H9 (cell line): Measurements from ENCODE around the gene TMEM51. TPM values are rescaled to one million over a fixed set of nuclear protein-coding genes. Genes with fewer than 3 reads are reported as not detected.

ENCODE experiments used
- DNase-seq: peaks from one replicate; pipeline ENCODE4 v3.0.0-alpha.2; 2017
- H2AFZ ChIP-seq: one replicate; pipeline ENCODE4 v1.6.1; 2013; ENCODE audit warnings: mild to moderate bottlenecking, low read length, control low read depth, moderate library complexity
- H2AK5ac ChIP-seq: 2 replicates; pipeline ENCODE4 v1.6.1; 2013; ENCODE audit warnings: low read length, control low read depth, mixed read lengths; ENCODE audit not compliant: insufficient read length
- H2BK120ac ChIP-seq: one replicate; pipeline ENCODE4 v1.6.1; 2013; ENCODE audit warnings: low read depth, mild to moderate bottlenecking, low read length, control low read depth, inconsistent platforms; ENCODE audit not compliant: poor library complexity, severe bottlenecking
- H2BK12ac ChIP-seq: 2 replicates; pipeline ENCODE4 v1.6.1; 2013; ENCODE audit warnings: low read length, control low read depth, mixed read lengths, low read depth; ENCODE audit not compliant: insufficient read length
- H2BK15ac ChIP-seq: 2 replicates; pipeline ENCODE4 v1.6.1; 2013; ENCODE audit warnings: low read depth, low read length, control low read depth
- H2BK20ac ChIP-seq: one replicate; pipeline ENCODE4 v1.6.1; 2013; ENCODE audit warnings: low read depth, mild to moderate bottlenecking, low read length, control low read depth, inconsistent platforms; ENCODE audit not compliant: poor library complexity, severe bottlenecking
- H2BK5ac ChIP-seq: 2 replicates; pipeline ENCODE4 v1.6.1; 2013; ENCODE audit warnings: low read length, control low read depth, mixed read lengths; ENCODE audit not compliant: insufficient read length
- H3K14ac ChIP-seq: 2 replicates; pipeline ENCODE4 v1.6.1; 2013; ENCODE audit warnings: low read length, control low read depth; ENCODE audit not compliant: insufficient read depth
- H3K18ac ChIP-seq: 2 replicates; pipeline ENCODE4 v1.6.1; 2013; ENCODE audit warnings: low read depth, mild to moderate bottlenecking, mixed read lengths, low read length, control low read depth; ENCODE audit not compliant: insufficient read length
- H3K23ac ChIP-seq: 2 replicates; pipeline ENCODE4 v1.6.1; 2013; ENCODE audit warnings: low read length, control low read depth, mixed read lengths, low read depth; ENCODE audit not compliant: insufficient read length
- H3K23me2 ChIP-seq: 2 replicates; pipeline ENCODE4 v1.6.1; 2013; ENCODE audit warnings: low read depth, mild to moderate bottlenecking, mixed read lengths, low read length, control low read depth; ENCODE audit not compliant: insufficient read length, poor library complexity, severe bottlenecking
- H3K27ac ChIP-seq: 2 replicates; pipeline ENCODE4 v1.5.1; 2013; ENCODE audit warnings: low read length, control low read depth, mixed read lengths, low read depth; ENCODE audit not compliant: insufficient read length
- H3K27me3 ChIP-seq: 2 replicates; pipeline ENCODE4 v1.6.1; 2013; ENCODE audit warnings: low read length, control low read depth, inconsistent platforms; ENCODE audit not compliant: insufficient read depth
- H3K4ac ChIP-seq: 2 replicates; pipeline ENCODE4 v1.6.1; 2013; ENCODE audit warnings: low read depth, mild to moderate bottlenecking, control low read depth, inconsistent platforms, low read length, moderate library complexity
- H3K4me1 ChIP-seq: 2 replicates; pipeline ENCODE4 v1.6.1; 2013; ENCODE audit warnings: low read length, control low read depth, inconsistent platforms; ENCODE audit not compliant: insufficient read depth
- H3K4me2 ChIP-seq: 2 replicates; pipeline ENCODE4 v1.6.1; 2013; ENCODE audit warnings: low read length, control low read depth, mixed read lengths; ENCODE audit not compliant: insufficient read length, insufficient read depth
- H3K56ac ChIP-seq: 2 replicates; pipeline ENCODE4 v1.6.1; 2013; ENCODE audit warnings: low read depth, mild to moderate bottlenecking, mixed read lengths, low read length, control low read depth; ENCODE audit not compliant: insufficient read length
- H3K79me1 ChIP-seq: 2 replicates; pipeline ENCODE4 v1.6.1; 2013; ENCODE audit warnings: low read depth, mild to moderate bottlenecking, moderate library complexity, low read length, control low read depth, inconsistent platforms; ENCODE audit not compliant: insufficient read depth, poor library complexity, severe bottlenecking
- H3K79me2 ChIP-seq: 2 replicates; pipeline ENCODE4 v1.6.1; 2013; ENCODE audit warnings: low read length, control low read depth, inconsistent platforms; ENCODE audit not compliant: insufficient read depth
- H3K9ac ChIP-seq: 2 replicates; pipeline ENCODE4 v1.6.1; 2013; ENCODE audit warnings: low read length, control low read depth, mixed read lengths; ENCODE audit not compliant: insufficient read length; ENCODE audit errors: extremely low read depth
- H3K9me3 ChIP-seq: one replicate; pipeline ENCODE4 v1.6.1; 2013; ENCODE audit warnings: low read depth, low read length, inconsistent platforms; ENCODE audit not compliant: control insufficient read depth
- H3T11ph ChIP-seq: one replicate; pipeline ENCODE4 v1.6.1; 2013; ENCODE audit warnings: mild to moderate bottlenecking, low read length, control low read depth, inconsistent platforms
- H4K20me1 ChIP-seq: one replicate; pipeline ENCODE4 v1.6.1; 2013; ENCODE audit not compliant: control insufficient read depth, insufficient read length, insufficient read depth
- H4K5ac ChIP-seq: 2 replicates; pipeline ENCODE4 v1.6.1; 2013; ENCODE audit warnings: low read depth, mild to moderate bottlenecking, mixed read lengths, low read length, control low read depth; ENCODE audit not compliant: insufficient read length
- H4K8ac ChIP-seq: replicated peaks from 2 replicates; pipeline ENCODE4 v1.6.1; 2013; ENCODE audit warnings: low read length, control low read depth, mixed read lengths, low read depth; ENCODE audit not compliant: insufficient read length
- H4K91ac ChIP-seq: 2 replicates; pipeline ENCODE4 v1.6.1; 2013; ENCODE audit warnings: low read depth, mild to moderate bottlenecking, moderate library complexity, mixed read lengths, low read length, control low read depth; ENCODE audit not compliant: insufficient read length
- H3K27ac Mint-ChIP-seq, 3 experiments: 2 replicates in 2 of 3; 3 replicates in 1 of 3; pipeline ENCODE4 v1.8.0; 2020 to 2021; ENCODE audit warnings: mixed read lengths in 3 of 3, mild to moderate bottlenecking in 1 of 3, moderate library complexity in 1 of 3
- H3K27me3 Mint-ChIP-seq: 2 replicates; pipeline ENCODE4 v1.8.0; 2021; ENCODE audit warnings: low read depth, mild to moderate bottlenecking, moderate library complexity, mixed read lengths
- H3K36me3 Mint-ChIP-seq, 3 experiments: 2 replicates in 2 of 3; 3 replicates in 1 of 3; pipeline ENCODE4 v1.8.0; 2020 to 2021; ENCODE audit warnings: low read depth in 3 of 3, mixed read lengths in 3 of 3; ENCODE audit not compliant: insufficient read depth in 1 of 3
- H3K4me1 Mint-ChIP-seq, 2 experiments: 2 replicates each; pipeline ENCODE4 v1.8.0; 2020; ENCODE audit warnings: mixed read lengths in 2 of 2
- H3K4me3 Mint-ChIP-seq, 2 experiments: 2 replicates in 1 of 2; 3 replicates in 1 of 2; pipeline ENCODE4 v1.8.0; 2020 to 2021; ENCODE audit warnings: mild to moderate bottlenecking in 2 of 2, mixed read lengths in 2 of 2, moderate library complexity in 1 of 2
- H3K9me3 Mint-ChIP-seq, 2 experiments: 2 replicates in 1 of 2; 3 replicates in 1 of 2; pipeline ENCODE4 v1.8.0; 2020; ENCODE audit warnings: mild to moderate bottlenecking in 2 of 2, mixed read lengths in 2 of 2, moderate library complexity in 1 of 2
- WGBS: extraction: QIAGEN DNeasy Blood & Tissue Kit; methylation state at CpG from one replicate; pipeline ENCODE4 v1.1.7; 2013; ENCODE audit warnings: missing lambda C conversion rate, low lambda C conversion rate, mixed read lengths; ENCODE audit not compliant: insufficient read length; ENCODE audit errors: extremely low coverage; 5-methylcytosine and 5-hydroxymethylcytosine counted together
- total RNA-seq: library from RNA; stranded (reverse); gene quantifications from 2 replicates; pipeline ENCODE4 v1.2.1, GENCODE V29; 2021
- TF ChIP-seq, protein P1 (sequence below): fragments of 200-600 bp; sonication (generic); conservative IDR thresholded peaks from 3 replicates; pipeline ENCODE4 v1.8.0; 2021; ENCODE audit warnings: antibody characterized with exemption, mild to moderate bottlenecking

Gene TMEM51
- total RNA-seq, 1 experiment from 2014 or later = 4.6 TPM

DNA sequence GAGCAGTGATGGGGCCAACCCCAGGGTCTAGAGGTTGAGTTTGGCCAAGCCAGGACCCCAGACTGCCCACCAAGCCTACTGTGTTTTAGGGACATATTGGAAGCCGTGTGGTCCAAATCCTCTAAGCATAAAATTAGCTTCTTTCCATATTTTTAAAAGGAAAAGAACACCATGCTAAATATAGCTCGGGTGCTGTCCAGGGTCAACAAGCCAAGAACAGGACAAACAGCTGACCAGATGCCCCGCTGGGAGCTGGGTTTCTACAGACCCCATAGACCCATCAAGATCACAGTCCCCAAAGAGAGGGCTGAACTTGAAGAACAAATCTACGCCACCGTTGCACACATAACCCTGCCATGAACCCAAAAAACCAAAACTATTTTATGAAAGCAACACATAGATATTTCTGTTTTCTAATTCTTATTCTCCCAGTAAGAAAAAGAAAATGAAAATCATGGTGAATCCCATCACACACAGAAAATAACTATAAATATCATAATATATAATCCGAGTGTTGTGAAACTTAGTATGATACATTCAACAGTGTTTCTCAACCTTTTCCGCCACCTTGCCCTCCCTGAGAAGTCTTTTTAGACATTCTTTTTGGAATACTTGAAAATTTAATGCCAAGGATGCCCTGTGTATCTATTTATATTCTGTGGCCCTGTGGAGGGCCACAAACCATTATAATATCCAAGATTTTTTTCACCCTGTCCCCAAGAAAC, 57.3 kb downstream of the TMEM51 start:
- H2BK5ac ChIP-seq = no peak overlapping the region
- H4K5ac ChIP-seq = no peak overlapping the region
- H4K20me1 ChIP-seq = no peaks in the 10 kb centered on the region
- H3K9me3 ChIP-seq = no peaks in the 10 kb centered on the region
- no peak overlapping the region for H2BK120ac ChIP-seq
- H3K9ac ChIP-seq = no peak overlapping the region
- WGBS = no CpG with 5 or more reads among the region's 7 CpGs
- Mint-ChIP-seq H3K36me3 (peaks cover 0 to 8% (median 3%) of the 10 kb centered on the region in 3 experiments; a peak in 3 of 7 replicates), H3K9me3 (no peaks in the 10 kb centered on the region; a peak in 1 of 5 replicates), H3K27ac (no peak overlapping the region), H3K4me3 (no peak overlapping the region), H3K4me1 (peaks cover 43 to 54% of the 10 kb centered on the region in 2 experiments), H3K27me3 (no peaks in the 10 kb centered on the region)
- H3K27ac ChIP-seq = no peak overlapping the region
- H3K23me2 ChIP-seq = no peaks in the 10 kb centered on the region
- no peak overlapping the region for H2BK15ac ChIP-seq
- no peak overlapping the region for H3T11ph ChIP-seq
- no peak overlapping the region for H3K23ac ChIP-seq
- H3K79me2 ChIP-seq = no peaks in the 10 kb centered on the region
- no peak overlapping the region for H3K18ac ChIP-seq
- no peak overlapping the region for H3K56ac ChIP-seq
- no peak overlapping the region for H2BK20ac ChIP-seq
- H2AK5ac ChIP-seq = no peak overlapping the region
- H3K4me2 ChIP-seq = no peak overlapping the region
- no peak overlapping the region for H2BK12ac ChIP-seq
- TF ChIP-seq, protein P1, sequence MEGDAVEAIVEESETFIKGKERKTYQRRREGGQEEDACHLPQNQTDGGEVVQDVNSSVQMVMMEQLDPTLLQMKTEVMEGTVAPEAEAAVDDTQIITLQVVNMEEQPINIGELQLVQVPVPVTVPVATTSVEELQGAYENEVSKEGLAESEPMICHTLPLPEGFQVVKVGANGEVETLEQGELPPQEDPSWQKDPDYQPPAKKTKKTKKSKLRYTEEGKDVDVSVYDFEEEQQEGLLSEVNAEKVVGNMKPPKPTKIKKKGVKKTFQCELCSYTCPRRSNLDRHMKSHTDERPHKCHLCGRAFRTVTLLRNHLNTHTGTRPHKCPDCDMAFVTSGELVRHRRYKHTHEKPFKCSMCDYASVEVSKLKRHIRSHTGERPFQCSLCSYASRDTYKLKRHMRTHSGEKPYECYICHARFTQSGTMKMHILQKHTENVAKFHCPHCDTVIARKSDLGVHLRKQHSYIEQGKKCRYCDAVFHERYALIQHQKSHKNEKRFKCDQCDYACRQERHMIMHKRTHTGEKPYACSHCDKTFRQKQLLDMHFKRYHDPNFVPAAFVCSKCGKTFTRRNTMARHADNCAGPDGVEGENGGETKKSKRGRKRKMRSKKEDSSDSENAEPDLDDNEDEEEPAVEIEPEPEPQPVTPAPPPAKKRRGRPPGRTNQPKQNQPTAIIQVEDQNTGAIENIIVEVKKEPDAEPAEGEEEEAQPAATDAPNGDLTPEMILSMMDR = no peak
- no peak overlapping the region for H2AFZ ChIP-seq
- H3K14ac ChIP-seq = no peak overlapping the region
- H3K4me1 ChIP-seq = peaks cover 2% of the 10 kb centered on the region; the same call in 1 of the 2 replicates
- no peak overlapping the region for H4K8ac ChIP-seq
- no peaks in the 10 kb centered on the region for H3K79me1 ChIP-seq
- no peak overlapping the region for H3K4ac ChIP-seq
- H3K27me3 ChIP-seq = no peaks in the 10 kb centered on the region
- no peak for DNase-seq
- no peak overlapping the region for H4K91ac ChIP-seq
